Gastrocnemius medialis (tissue), 4 donors: Measurements from ENCODE around the gene C19orf25.

ENCODE experiments used
- CTCF ChIP-seq, 5 experiments: fragments of 450-650 bp in 3 of 5; fragments of 200-600 bp in 2 of 5; sonication (generic) in 2 of 5; IDR thresholded peaks in 4 of 5; conservative IDR thresholded peaks in 1 of 5; 1 replicate in 4 of 5; 2 replicates in 1 of 5; pipeline ENCODE4 v1.5.1; 2016 to 2019; ENCODE audit warnings: antibody characterized with exemption in 5 of 5, mild to moderate bottlenecking in 3 of 5, moderate library complexity in 3 of 5
- POLR2A ChIP-seq, 2 donors: fragments of 450-650 bp; IDR thresholded peaks; one replicate each; pipeline ENCODE4 v1.6.1; 2017; ENCODE audit warnings: antibody characterized with exemption in 2 of 2, mild to moderate bottlenecking in 2 of 2, moderate library complexity in 2 of 2

GRCh38 chr19:1523412-1524286, 44.6 kb upstream of the C19orf25 start, which contains the start of gene PLK5:
- TF ChIP-seq POLR2A (IDR thresholded peaks at IDR 0.05) (no peak), CTCF (IDR thresholded peaks at IDR 0.05 in 4 of 5, conservative IDR thresholded peaks at IDR 0.05 in 1 of 5) (no peak)
